Skeletal muscle satellite cell (primary cell): ENCODE data around the gene MAPK8IP1.

Experiments used
- H3K27me3 ChIP-seq: 2 replicates; pipeline ENCODE4 v1.7.0; 2013; ENCODE audit warnings: low read length; ENCODE audit not compliant: control insufficient read depth, insufficient read depth
- H3K36me3 ChIP-seq: 2 replicates; pipeline ENCODE4 v1.7.0; 2013; ENCODE audit warnings: mild to moderate bottlenecking, control low read depth, low read length; ENCODE audit not compliant: insufficient read depth
- H3K4me1 ChIP-seq: 2 replicates; pipeline ENCODE4 v1.7.0; 2013; ENCODE audit warnings: low read length; ENCODE audit not compliant: control insufficient read depth, insufficient read depth
- H3K4me2 ChIP-seq: 2 replicates; pipeline ENCODE4 v1.7.0; 2013; ENCODE audit warnings: mild to moderate bottlenecking, low read length
- H3K4me3 ChIP-seq: 2 replicates; pipeline ENCODE4 v1.7.0; 2013; ENCODE audit warnings: low read length
- H3K9ac ChIP-seq: 2 replicates; pipeline ENCODE4 v1.7.0; 2013; ENCODE audit warnings: mild to moderate bottlenecking, low read depth, low read length, moderate library complexity
- H3K9me3 ChIP-seq: replicated peaks from 2 replicates; pipeline ENCODE4 v1.7.0; 2013; ENCODE audit warnings: mild to moderate bottlenecking, control low read depth, low read length

MAPK8IP1 gene

DNA sequence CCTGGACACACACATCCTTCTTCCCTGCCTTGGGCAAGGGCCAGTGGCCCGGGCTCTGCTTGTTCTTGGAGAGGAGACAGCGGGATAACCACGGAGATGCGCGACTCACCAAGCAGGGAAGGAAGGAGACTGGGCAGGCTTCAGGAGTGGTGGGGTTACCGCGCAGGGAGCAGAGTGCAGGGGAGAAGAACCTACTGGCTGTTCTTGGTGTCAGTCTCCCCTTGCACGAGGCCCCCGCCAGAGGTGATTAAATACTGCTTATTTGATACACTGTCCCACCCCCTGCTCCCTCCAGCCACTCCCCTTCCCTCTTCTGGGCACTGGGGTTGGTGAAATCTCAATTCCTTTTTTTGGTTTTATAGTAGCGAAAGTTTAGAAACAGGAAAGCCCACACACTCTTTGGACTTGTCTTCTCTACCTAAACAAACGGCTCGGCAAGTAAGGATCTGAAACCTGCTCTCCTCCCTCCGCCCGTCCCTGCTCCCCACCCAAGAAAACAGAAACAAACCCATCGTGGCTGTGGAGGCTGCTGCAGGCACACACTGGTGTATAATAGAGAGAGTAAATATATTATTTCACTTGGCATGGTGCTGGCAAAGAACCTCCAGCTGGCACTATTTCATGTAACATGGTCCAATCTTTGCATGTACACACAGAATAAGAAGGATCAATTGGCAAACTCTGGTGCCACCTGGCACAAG, 47.8 kb downstream of the MAPK8IP1 start:
- H3K4me1 ChIP-seq = peaks cover 9% of the 10 kb centered on the region
- H3K27me3 ChIP-seq = no peaks in the 10 kb centered on the region
- H3K9ac ChIP-seq = no peak overlapping the region
- H3K4me2 ChIP-seq = no peak overlapping the region
- H3K9me3 ChIP-seq = no peaks in the 10 kb centered on the region
- peaks cover 39% of the 10 kb centered on the region for H3K36me3 ChIP-seq
- no peak overlapping the region for H3K4me3 ChIP-seq

DNA sequence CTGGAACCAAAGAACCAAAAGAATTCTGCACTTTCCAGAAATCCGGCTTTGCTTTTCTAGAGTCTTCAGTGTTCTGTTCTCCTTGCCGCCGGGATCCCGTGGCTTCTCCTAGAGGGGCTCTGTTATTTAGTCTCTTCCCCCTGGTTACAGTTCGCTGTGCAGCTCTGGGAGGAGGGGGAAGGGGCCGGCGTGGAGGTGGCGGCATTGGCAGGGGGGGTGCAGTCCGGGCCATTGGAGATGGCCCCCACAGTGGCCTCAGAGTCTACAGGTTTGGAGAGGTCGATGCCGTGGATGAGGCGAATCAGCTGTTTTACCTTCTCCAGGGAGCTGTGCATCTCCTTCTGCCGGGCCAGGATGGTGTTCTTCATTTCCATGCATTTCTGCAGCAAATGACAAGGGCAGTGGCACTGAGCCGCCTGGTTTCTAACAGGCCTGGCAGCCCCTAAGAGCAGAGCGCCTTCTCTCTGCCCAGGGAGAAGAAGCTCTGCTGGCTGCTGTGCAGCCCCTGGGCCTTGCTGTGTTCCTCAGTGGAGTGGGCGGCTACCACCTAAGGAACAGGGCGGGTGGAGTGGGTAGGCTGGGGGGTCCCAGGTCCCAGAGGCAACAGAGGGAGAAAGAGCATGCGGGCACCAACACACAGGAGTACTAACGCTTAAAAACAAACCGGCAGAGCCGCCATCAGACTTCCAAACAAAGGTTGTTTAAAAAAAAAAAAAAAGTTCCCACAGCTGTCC, 48.6 kb downstream of the MAPK8IP1 start:
- Histone ChIP-seq H3K4me1 (peaks cover 9% of the 10 kb centered on the region), H3K4me2 (no peak overlapping the region), H3K27me3 (no peaks in the 10 kb centered on the region), H3K9ac (no peak overlapping the region), H3K4me3 (no peak overlapping the region), H3K36me3 (peaks cover 39% of the 10 kb centered on the region), H3K9me3 (no peaks in the 10 kb centered on the region)

- Histone ChIP-seq H3K36me3 (peaks cover 39% of the 10 kb centered on the region), H3K4me2 (no peak overlapping the region), H3K9ac (no peak overlapping the region), H3K27me3 (no peaks in the 10 kb centered on the region), H3K4me3 (no peak overlapping the region), H3K4me1 (peaks cover 6% of the 10 kb centered on the region), H3K9me3 (no peaks in the 10 kb centered on the region)
Measured at GRCh38 chr11:45934580-45935318, 49.3 kb downstream of the MAPK8IP1 start.

DNA sequence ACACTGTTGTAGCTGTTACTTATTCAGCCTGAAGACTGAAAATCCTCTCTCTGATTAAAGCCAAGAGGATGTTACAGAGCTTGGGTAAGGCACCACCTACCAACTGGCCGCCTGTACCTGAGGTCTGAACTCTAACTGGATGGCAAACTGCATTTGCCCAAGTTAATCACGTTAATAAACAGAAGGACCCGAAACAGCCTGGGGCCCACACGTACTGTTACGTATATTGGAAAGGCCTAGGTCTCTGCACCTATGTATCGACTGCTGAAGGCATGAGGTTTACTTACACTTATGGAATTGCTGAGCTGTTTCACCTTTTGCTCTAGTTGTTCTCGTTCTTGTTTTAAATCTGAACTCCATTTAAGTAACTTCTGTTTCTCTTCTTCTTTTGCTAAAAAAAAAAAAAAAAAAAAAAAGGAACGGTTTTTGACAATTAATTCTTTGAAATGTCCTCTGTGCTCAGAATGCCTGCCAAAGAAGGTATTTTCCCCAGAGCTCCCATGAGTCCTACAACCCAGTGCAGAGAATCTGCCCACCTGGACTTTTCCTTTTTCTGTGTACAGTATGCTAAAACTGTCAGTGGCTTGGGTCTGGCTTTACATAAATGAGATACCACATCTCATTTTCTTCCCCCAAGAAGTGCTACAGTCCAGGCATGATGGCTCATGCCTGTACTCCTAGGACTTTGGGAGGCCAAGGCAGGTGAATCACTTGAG, 50.1 kb downstream of the MAPK8IP1 start:
- no peak overlapping the region for H3K9ac ChIP-seq
- no peak overlapping the region for H3K4me2 ChIP-seq
- H3K4me3 ChIP-seq = no peak overlapping the region
- H3K4me1 ChIP-seq = no peaks in the 10 kb centered on the region
- H3K9me3 ChIP-seq = no peaks in the 10 kb centered on the region
- H3K36me3 ChIP-seq = peaks cover 39% of the 10 kb centered on the region
- H3K27me3 ChIP-seq = no peaks in the 10 kb centered on the region

DNA sequence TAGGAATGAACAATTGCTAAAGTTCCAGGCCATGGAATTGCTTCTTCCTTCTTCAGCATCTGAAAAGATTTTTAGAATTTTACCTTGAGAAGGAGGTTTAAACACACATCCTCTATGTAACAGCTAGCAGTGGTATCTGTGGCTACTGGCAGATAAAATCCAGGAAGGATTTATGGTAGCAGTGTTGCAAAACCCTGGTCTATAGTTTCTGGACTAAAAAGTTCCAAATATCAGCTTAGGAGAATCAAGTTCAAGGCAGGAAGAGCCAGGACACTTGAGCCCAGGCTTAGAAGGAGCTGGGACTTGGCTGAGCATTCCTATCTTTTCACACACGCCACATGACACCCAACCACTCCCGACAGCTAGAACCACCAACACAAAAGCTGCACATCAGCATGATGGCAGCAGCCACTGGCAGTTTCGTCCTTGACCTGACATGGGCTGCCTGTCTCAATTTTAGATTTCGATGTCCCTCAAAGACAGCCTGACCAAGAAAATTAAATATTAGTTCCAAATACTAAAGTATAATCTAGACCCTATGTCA, 51.1 kb downstream of the MAPK8IP1 start:
- Histone ChIP-seq H3K4me1 (no peaks in the 10 kb centered on the region), H3K27me3 (no peaks in the 10 kb centered on the region), H3K9ac (no peak overlapping the region), H3K4me3 (no peak overlapping the region), H3K9me3 (no peaks in the 10 kb centered on the region), H3K4me2 (no peak overlapping the region), H3K36me3 (peaks cover 42% of the 10 kb centered on the region)

- H3K9me3 ChIP-seq = no peaks in the 10 kb centered on the region
- no peaks in the 10 kb centered on the region for H3K4me1 ChIP-seq
- H3K27me3 ChIP-seq = no peaks in the 10 kb centered on the region
- H3K36me3 ChIP-seq = peaks cover 48% of the 10 kb centered on the region
- H3K4me2 ChIP-seq = no peak overlapping the region
- H3K9ac ChIP-seq = no peak overlapping the region
- H3K4me3 ChIP-seq = no peak overlapping the region
Measured at GRCh38 chr11:45937916-45938315, 52.5 kb downstream of the MAPK8IP1 start.

- Histone ChIP-seq H3K4me1 (no peaks in the 10 kb centered on the region), H3K36me3 (peaks cover 33% of the 10 kb centered on the region), H3K9me3 (no peaks in the 10 kb centered on the region), H3K4me2 (no peak overlapping the region), H3K9ac (no peak overlapping the region), H3K4me3 (no peak overlapping the region), H3K27me3 (no peaks in the 10 kb centered on the region)
Measured at GRCh38 chr11:45939836-45940235, 54.4 kb downstream of the MAPK8IP1 start.

- H3K4me1 ChIP-seq = no peaks in the 10 kb centered on the region
- H3K4me2 ChIP-seq = no peak overlapping the region
- H3K36me3 ChIP-seq = peaks cover 38% of the 10 kb centered on the region
- H3K9ac ChIP-seq = no peak overlapping the region
- H3K4me3 ChIP-seq = no peak overlapping the region
- no peaks in the 10 kb centered on the region for H3K9me3 ChIP-seq
- H3K27me3 ChIP-seq = no peaks in the 10 kb centered on the region
Measured at GRCh38 chr11:45941285-45941684, 55.8 kb downstream of the MAPK8IP1 start.

DNA sequence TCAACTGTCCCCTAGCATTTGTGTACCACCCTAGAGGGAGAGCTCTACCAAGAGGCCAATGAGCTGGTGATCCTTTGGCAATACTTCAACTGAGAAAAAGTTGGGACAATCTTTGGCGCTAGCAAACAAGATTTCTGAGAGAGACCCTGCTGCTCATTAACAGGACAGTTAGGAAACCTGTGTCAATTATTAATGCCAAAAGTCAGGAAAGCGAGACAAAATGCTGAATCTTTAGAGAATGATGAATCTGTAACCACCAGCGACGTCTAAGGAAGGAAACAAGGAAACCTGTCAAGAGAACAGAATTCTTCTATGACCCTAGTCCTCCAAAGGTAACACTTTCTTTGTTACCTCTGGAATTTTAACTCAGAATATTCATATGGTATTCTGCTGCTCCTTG, 56.9 kb downstream of the MAPK8IP1 start:
- no peak overlapping the region for H3K9ac ChIP-seq
- no peaks in the 10 kb centered on the region for H3K27me3 ChIP-seq
- H3K4me3 ChIP-seq = no peak overlapping the region
- no peaks in the 10 kb centered on the region for H3K9me3 ChIP-seq
- H3K4me1 ChIP-seq = no peaks in the 10 kb centered on the region
- no peak overlapping the region for H3K4me2 ChIP-seq
- H3K36me3 ChIP-seq = peaks cover 31% of the 10 kb centered on the region

GRCh38 chr11:45945397-45945999, 60.0 kb downstream of the MAPK8IP1 start:
- peaks cover 52% of the 10 kb centered on the region for H3K36me3 ChIP-seq
- H3K9ac ChIP-seq = no peak overlapping the region
- no peaks in the 10 kb centered on the region for H3K4me1 ChIP-seq
- H3K9me3 ChIP-seq = no peaks in the 10 kb centered on the region
- H3K4me3 ChIP-seq = no peak overlapping the region
- no peak overlapping the region for H3K4me2 ChIP-seq
- H3K27me3 ChIP-seq = no peaks in the 10 kb centered on the region

DNA sequence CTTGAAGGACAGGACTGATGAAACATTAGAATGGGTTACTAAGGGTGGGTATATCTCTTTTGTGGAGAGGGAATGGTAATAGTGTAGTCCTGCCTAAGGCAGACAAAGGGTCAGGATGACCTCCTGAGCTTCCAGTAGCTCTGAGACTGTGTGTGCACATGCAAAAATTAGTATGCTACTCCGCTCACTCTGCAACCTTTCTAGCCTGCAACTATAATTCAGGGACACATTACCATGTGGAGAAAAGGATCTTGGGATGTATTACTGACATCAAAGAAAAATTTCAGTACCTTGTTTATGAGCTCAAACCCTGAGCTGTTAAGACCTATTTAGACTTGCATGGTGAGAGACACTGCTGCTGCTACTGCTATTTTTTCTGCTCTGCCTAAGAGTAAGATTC, 62.4 kb downstream of the MAPK8IP1 start:
- Histone ChIP-seq H3K4me3 (no peak overlapping the region), H3K36me3 (peaks cover 45% of the 10 kb centered on the region)

More for the DNA sequence above, 62.4 kb downstream of the MAPK8IP1 start:
- Histone ChIP-seq H3K9ac (no peak overlapping the region), H3K9me3 (no peaks in the 10 kb centered on the region), H3K27me3 (no peaks in the 10 kb centered on the region), H3K4me1 (no peaks in the 10 kb centered on the region), H3K4me2 (no peak overlapping the region)
